Measurements from ENCODE around the gene MAG.

DNA sequence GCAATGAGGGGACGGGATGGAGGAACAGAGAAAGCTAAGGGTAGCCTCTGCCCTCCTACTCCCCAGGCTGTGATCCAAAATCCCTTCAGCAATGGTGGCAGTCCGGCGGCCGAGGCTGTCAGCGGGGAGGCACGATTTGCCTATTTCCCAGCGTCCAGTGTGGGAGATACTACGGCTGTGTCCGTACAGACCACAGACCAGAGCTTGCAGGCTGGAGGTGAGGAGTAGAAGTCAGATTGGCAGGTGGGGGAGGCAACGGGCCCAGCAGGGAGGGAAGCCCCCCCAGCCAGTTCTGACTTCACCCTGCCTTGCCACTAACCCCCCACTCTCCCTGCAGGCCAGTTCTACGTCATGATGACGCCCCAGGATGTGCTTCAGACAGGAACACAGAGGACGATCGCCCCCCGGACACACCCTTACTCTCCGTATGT lies 21.6 kb upstream of the MAG start:
- TF ChIP-seq, protein P1, sequence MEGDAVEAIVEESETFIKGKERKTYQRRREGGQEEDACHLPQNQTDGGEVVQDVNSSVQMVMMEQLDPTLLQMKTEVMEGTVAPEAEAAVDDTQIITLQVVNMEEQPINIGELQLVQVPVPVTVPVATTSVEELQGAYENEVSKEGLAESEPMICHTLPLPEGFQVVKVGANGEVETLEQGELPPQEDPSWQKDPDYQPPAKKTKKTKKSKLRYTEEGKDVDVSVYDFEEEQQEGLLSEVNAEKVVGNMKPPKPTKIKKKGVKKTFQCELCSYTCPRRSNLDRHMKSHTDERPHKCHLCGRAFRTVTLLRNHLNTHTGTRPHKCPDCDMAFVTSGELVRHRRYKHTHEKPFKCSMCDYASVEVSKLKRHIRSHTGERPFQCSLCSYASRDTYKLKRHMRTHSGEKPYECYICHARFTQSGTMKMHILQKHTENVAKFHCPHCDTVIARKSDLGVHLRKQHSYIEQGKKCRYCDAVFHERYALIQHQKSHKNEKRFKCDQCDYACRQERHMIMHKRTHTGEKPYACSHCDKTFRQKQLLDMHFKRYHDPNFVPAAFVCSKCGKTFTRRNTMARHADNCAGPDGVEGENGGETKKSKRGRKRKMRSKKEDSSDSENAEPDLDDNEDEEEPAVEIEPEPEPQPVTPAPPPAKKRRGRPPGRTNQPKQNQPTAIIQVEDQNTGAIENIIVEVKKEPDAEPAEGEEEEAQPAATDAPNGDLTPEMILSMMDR (conservative IDR thresholded peaks at IDR 0.05 in 1 of 2, IDR thresholded peaks at IDR 0.05 in 1 of 2; ENCODE audit: extremely low read depth in 1 of 2, insufficient read depth in 1 of 2, low read depth in 1 of 2, low read length in 2 of 2), result no peak
- TF ChIP-seq EZH2 (IDR thresholded peaks at IDR 0.05; ENCODE audit: borderline replicate concordance, low read length), result no peak
